ENCODE data around the gene BSG.
"Not testable (repeated sequence)": the region's sequence is repeated elsewhere in the genome, so short reads cannot be mapped to it uniquely, and the experiment has no call there.

Gene BSG

DNA sequence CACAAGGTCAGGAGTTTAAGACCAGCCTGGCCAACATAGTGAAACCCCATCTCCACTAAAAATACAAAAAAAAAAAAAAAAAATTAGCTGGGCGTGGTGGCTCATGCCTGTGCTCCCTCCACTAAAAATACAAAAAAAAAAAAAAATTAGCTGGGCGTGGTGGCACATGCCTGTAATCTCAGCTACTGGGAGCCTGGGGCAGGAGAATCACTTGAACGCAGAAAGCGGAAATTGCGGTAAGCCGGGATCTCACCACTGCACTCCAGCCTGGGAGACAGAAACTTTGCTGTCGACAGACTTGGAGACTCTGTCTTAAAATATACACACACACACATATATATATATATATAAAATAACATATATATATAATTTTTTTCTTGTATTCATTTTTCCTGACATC, 54.2 kb downstream of the BSG start:
- in situ Hi-C loops (cut with HindIII; ENCODE audit: low pct_ligation_motif_present, low pct_unique_long_range_greater_than_20kb, low sequenced_read_pairs); DNase-seq: not testable (repeated sequence)

DNA sequence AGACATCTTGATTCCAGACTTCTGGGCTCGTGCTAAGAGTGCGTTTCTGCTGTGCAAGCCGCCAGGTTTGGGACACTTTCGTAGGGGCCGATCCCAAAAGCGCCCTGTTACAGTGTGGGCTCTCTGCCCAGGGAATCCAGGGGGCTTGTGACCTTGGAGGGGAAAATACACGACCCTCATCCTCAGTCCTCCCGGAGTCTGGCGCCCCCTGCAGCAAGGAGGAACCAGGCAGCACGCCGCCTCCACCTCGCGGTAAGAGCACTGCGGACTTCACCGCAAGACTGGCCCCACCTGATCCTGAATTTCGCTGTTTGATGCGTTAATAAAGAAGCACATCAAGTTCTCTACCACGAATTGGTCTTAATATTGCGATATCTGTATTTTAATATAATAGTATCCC, 55.8 kb downstream of the BSG start:
- in situ Hi-C loops (cut with HindIII; ENCODE audit: low pct_ligation_motif_present, low pct_unique_long_range_greater_than_20kb, low sequenced_read_pairs): no loop called here
- no peak for DNase-seq

DNA sequence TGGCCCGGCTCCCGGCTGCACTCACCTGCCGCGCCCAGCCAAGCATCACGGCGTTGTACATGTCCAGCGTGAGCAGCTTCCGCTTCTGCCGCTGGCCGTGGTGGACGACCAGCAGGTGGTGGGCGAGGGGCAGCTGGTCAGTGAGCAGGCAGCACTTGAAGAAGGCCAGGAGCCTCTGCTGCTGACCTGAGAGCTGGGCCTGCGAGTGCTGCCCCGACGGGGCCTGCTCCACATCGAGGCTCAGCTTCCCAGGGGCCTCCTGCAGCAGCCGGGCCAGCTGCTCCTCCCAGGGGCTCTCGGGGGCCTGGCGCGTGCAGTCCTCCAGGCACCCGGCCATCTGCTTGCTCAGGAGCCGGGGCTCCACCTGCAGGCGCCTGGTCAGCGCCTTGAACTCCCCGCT, 57.1 kb downstream of the BSG start:
- DNase-seq; in situ Hi-C loops (cut with HindIII; ENCODE audit: low pct_ligation_motif_present, low pct_unique_long_range_greater_than_20kb, low sequenced_read_pairs): not testable (repeated sequence)

DNA sequence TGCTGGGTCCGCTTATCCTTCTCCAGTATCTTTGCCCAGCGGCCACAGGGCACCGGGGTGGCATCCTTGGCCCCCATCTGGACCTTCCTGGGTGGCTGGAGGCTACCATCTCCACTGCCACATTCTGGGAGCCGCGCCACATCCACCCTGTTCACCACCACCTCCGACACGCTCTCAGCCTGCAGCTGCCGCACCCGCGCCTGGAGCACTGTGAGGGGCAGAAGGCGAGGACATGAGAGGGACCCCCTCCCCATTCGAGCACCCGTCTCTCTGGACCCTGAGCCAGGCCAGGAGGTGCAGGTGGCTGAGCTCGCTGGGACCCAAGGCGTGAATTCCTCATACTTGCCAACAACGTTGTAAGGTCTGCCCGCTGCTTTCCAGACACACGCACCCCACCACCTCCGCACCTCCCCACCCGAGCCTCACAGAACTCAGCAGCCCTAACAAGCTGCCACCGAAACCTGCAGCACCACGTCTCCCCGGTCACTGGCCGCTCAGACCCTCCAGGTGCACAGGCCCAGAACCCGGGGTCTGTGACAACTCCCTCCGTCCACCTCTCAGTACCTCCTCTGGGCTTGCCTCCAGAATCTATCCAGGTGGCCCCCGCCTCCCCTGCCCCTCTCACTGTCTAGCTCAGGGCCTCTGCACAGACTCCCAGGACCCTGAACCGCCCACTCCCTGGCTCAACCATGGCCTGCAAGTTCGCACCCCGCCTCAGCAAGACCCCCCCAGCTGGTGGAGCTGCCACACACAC, 57.7 kb downstream of the BSG start:
- DNase-seq: no peak
- in situ Hi-C loops (cut with HindIII; ENCODE audit: low pct_ligation_motif_present, low pct_unique_long_range_greater_than_20kb, low sequenced_read_pairs): no loop called here

DNA sequence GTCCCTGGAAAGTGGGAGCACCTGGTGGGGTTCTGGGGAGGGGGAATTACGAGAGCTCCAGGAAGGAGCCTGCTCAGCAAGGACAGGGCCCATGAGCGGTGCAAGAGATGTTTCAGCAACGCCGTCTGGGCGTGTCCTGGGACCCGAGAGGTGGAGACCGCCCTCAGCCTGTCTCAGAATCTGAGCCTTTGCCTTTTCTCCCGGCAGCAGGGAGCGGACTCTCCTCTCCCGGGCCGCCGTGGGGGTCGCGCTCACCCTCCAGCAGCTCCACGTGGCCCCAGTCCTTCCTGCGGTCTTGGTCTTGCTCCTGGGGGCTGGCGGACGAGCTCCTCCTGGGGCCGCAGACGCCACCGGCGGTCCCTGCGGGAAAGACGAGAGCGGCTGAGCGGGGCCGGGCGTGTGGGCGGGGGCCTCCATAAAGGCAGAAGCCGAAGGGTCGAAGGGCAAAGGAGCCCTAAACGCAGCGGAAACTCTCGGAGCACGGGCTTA, 60.2 kb downstream of the BSG start:
- DNase-seq: peak; percentile 61
- in situ Hi-C loops (cut with HindIII; ENCODE audit: low pct_ligation_motif_present, low pct_unique_long_range_greater_than_20kb, low sequenced_read_pairs): no loop called here

All from ACHN (cell line).